Gastrocnemius medialis (tissue), 4 donors: ENCODE measurements around the gene SLC35E1. TPM values are rescaled to one million over a fixed set of nuclear protein-coding genes. Genes with fewer than 3 reads are reported as not detected.

Experiments used
- ATAC-seq, 2 donors: fragments of 150-250 bp; one replicate each; pipeline ENCODE4 v1.9.1; 2016
- DNase-seq, 2 donors: peaks; one replicate each; pipeline ENCODE4 v3.0.0-alpha.2; 2019
- H3K27ac ChIP-seq, 4 donors: fragments of 200-600 bp; sonication (generic); 1 replicate in 1 of 4; 2 replicates in 3 of 4; pipeline ENCODE4 v1.5.1; 2016 to 2018; ENCODE audit warnings: mild to moderate bottlenecking in 2 of 4, moderate library complexity in 1 of 4
- H3K27me3 ChIP-seq, 3 donors: fragments of 200-600 bp; sonication (generic) in 2 of 3; 1 replicate in 1 of 3; 2 replicates in 2 of 3; pipeline versions ENCODE4 v1.5.1 to v1.6.0; 2016 to 2019; ENCODE audit warnings: mild to moderate bottlenecking in 1 of 3, moderate library complexity in 1 of 3
- H3K36me3 ChIP-seq, 2 donors: fragments of 200-600 bp; sonication (generic) in 1 of 2; one replicate each; pipeline ENCODE4 v1.5.1; 2017 to 2018
- H3K4me1 ChIP-seq, 2 donors: fragments of 200-600 bp; sonication (generic) in 1 of 2; one replicate each; pipeline ENCODE4 v1.5.1; 2016 to 2017; ENCODE audit warnings: mild to moderate bottlenecking in 2 of 2
- H3K4me3 ChIP-seq, 4 donors: fragments of 200-600 bp; sonication (generic) in 3 of 4; 1 replicate in 1 of 4; 2 replicates in 3 of 4; pipeline ENCODE4 v1.5.1; 2016 to 2019; ENCODE audit warnings: mild to moderate bottlenecking in 2 of 4
- H3K9me3 ChIP-seq, 3 donors: fragments of 200-600 bp; sonication (generic) in 2 of 3; 1 replicate in 1 of 3; 2 replicates in 2 of 3; pipeline ENCODE4 v1.5.1; 2016 to 2019
- POLR2A ChIP-seq, 2 donors: fragments of 450-650 bp; IDR thresholded peaks; one replicate each; pipeline ENCODE4 v1.6.1; 2017; ENCODE audit warnings: antibody characterized with exemption in 2 of 2, mild to moderate bottlenecking in 2 of 2, moderate library complexity in 2 of 2
- in situ Hi-C, 4 donors: fragments of 200-750 bp; cut with MboI; loops; one replicate each; pipeline versions ENCODE4 v1.15.0 to v1.8.0; 2017; ENCODE audit warnings: low sequenced_read_pairs in 4 of 4
- intact Hi-C: fragments of 100-400 bp; cut with DNase I; formaldehyde crosslinking; loops from one replicate; pipeline ENCODE4 v1.15.1; 2023; ENCODE audit warnings: low total_unique reads
- total RNA-seq, 4 donors: library from RNA; depleted of rRNA; stranded (reverse); fragments of >200 nt; gene quantifications; one replicate each; pipeline versions ENCODE4 v1.1.0 to v1.2.3, GENCODE V29; 2016
- TF ChIP-seq, protein P1 (sequence below), 5 experiments: fragments of 450-650 bp in 3 of 5; fragments of 200-600 bp in 2 of 5; sonication (generic) in 2 of 5; IDR thresholded peaks in 4 of 5; conservative IDR thresholded peaks in 1 of 5; 1 replicate in 4 of 5; 2 replicates in 1 of 5; pipeline ENCODE4 v1.5.1; 2016 to 2019; ENCODE audit warnings: antibody characterized with exemption in 5 of 5, mild to moderate bottlenecking in 3 of 5, moderate library complexity in 3 of 5

Gene SLC35E1
- total RNA-seq, 4 donors from 2014 or later = 24.1 to 60.3 (median 40.1) TPM

DNA sequence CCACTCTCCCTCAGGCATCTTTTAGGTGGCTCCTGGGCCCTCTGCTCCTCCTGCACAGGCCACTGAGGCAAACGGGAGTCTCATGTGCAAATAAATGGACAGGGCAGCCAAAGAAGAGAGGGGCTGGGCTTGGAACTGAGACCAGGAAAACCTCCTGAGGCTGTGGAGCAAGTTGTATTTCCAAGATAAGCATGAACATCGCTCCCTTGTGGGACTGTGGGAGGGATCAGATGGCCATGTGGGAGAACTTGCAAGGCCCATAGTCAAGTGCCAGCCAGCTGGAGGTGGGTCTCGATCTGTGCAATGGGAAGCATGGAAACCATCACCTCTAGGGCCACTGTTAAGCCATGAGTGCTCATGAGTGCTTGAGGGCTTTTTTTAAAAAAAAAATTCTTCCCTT lies 30.9 kb upstream of the SLC35E1 start:
- in situ Hi-C loops = no loop called here

DNA sequence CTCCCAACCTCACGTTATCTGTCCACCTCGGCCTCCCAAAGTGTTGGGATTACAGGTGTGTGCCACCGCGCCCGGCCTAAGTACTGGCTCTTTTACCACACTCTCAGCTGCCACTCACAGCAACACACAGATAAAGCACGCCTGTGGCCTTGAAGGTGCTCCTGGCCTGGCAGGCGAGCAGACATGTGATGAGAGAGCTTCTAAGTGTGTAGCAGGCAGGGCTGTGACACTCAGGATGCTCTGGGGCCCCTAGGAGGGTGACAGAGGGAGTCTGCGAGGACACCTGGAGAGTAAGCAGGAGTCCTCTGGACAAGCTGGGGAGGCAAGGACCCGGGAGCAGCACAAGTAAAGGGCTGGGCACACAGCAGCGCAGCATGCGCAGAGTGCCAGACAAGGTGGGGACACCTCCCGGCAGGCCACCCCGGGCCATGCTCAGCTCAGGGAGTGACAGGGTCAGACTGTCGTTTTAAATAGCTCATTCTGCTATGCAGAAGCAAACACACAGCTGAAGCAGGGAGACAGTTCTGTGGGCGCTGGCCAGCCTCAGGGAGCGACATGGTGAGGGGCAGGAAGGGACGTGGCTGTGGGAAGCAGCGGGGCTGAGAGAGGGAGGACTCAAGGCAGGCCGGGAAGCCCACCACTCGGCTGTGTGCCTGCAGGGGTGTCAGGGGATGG lies 29.3 kb upstream of the SLC35E1 start:
- TF ChIP-seq, protein P1, sequence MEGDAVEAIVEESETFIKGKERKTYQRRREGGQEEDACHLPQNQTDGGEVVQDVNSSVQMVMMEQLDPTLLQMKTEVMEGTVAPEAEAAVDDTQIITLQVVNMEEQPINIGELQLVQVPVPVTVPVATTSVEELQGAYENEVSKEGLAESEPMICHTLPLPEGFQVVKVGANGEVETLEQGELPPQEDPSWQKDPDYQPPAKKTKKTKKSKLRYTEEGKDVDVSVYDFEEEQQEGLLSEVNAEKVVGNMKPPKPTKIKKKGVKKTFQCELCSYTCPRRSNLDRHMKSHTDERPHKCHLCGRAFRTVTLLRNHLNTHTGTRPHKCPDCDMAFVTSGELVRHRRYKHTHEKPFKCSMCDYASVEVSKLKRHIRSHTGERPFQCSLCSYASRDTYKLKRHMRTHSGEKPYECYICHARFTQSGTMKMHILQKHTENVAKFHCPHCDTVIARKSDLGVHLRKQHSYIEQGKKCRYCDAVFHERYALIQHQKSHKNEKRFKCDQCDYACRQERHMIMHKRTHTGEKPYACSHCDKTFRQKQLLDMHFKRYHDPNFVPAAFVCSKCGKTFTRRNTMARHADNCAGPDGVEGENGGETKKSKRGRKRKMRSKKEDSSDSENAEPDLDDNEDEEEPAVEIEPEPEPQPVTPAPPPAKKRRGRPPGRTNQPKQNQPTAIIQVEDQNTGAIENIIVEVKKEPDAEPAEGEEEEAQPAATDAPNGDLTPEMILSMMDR (IDR thresholded peaks at IDR 0.05 in 4 of 5, conservative IDR thresholded peaks at IDR 0.05 in 1 of 5) = no peak
- no peak for TF ChIP-seq POLR2A (IDR thresholded peaks at IDR 0.05)
- H3K27me3 ChIP-seq = no peaks in the 10 kb centered on the region
- peaks cover 58 to 74% of the 10 kb centered on the region in 2 donors for H3K4me1 ChIP-seq
- peak overlapping the region in 2 of 4 donors; percentile 20 to 44 for H3K27ac ChIP-seq
- H3K4me3 ChIP-seq = no peak overlapping the region
- DNase-seq = no peak
- in situ Hi-C loops = no loop called here
- H3K9me3 ChIP-seq = no peaks in the 10 kb centered on the region
- intact Hi-C loops = loop anchor here (10.0 kb wide), 1 partner anchor 223 kb away; the partner anchor contains the start of gene SIN3B
- H3K36me3 ChIP-seq = no peaks in the 10 kb centered on the region
- ATAC-seq = no peak

More for the DNA sequence above, 30.9 kb upstream of the SLC35E1 start:
- intact Hi-C loops = loop anchor here (10.0 kb wide), 1 partner anchor 222 kb away; the partner anchor contains the start of gene SIN3B
- H3K4me3 ChIP-seq = no peak overlapping the region
- DNase-seq = no peak
- peaks cover 71 to 76% of the 10 kb centered on the region in 2 donors for H3K4me1 ChIP-seq
- TF ChIP-seq, protein P1 (IDR thresholded peaks at IDR 0.05 in 4 of 5, conservative IDR thresholded peaks at IDR 0.05 in 1 of 5) = no peak
- TF ChIP-seq POLR2A (IDR thresholded peaks at IDR 0.05) = no peak
- ATAC-seq = no peak
- H3K36me3 ChIP-seq = no peaks in the 10 kb centered on the region
- H3K27me3 ChIP-seq = no peaks in the 10 kb centered on the region
- no peak overlapping the region for H3K27ac ChIP-seq
- H3K9me3 ChIP-seq = no peaks in the 10 kb centered on the region

DNA sequence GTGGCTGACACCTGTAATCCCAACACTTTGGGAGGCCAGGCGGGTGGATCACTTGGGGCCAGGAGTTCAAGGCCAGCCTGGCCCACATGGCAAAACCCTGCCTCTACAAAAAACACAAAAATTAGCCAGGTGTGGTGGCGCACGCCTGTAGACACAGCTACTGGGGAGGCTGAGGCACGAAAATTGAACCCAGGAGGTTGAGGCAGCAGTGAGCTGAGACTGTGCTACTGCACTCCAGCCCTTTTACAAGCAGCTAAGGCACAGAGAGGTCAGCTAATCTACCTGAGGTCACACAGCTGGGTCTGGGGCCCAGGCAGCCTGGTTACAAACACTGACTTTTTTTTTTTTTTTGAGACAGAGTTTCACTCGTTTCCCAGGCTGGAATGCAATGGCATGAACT lies 28.6 kb upstream of the SLC35E1 start:
- in situ Hi-C loops (no loop called here), intact Hi-C loops (loop anchor here (10.0 kb wide), 1 partner anchor 224 kb away; the partner anchor contains the start of gene SIN3B)
- H3K27ac ChIP-seq = no peak overlapping the region
- no peaks in the 10 kb centered on the region for H3K36me3 ChIP-seq
- peaks cover 54 to 70% of the 10 kb centered on the region in 2 donors for H3K4me1 ChIP-seq
- DNase-seq = no peak
- no peaks in the 10 kb centered on the region for H3K9me3 ChIP-seq
- no peaks in the 10 kb centered on the region for H3K27me3 ChIP-seq
- H3K4me3 ChIP-seq = no peak overlapping the region
- ATAC-seq = no peak
- TF ChIP-seq, protein P1 (IDR thresholded peaks at IDR 0.05 in 4 of 5, conservative IDR thresholded peaks at IDR 0.05 in 1 of 5) = no peak
- TF ChIP-seq POLR2A (IDR thresholded peaks at IDR 0.05) = no peak

DNA sequence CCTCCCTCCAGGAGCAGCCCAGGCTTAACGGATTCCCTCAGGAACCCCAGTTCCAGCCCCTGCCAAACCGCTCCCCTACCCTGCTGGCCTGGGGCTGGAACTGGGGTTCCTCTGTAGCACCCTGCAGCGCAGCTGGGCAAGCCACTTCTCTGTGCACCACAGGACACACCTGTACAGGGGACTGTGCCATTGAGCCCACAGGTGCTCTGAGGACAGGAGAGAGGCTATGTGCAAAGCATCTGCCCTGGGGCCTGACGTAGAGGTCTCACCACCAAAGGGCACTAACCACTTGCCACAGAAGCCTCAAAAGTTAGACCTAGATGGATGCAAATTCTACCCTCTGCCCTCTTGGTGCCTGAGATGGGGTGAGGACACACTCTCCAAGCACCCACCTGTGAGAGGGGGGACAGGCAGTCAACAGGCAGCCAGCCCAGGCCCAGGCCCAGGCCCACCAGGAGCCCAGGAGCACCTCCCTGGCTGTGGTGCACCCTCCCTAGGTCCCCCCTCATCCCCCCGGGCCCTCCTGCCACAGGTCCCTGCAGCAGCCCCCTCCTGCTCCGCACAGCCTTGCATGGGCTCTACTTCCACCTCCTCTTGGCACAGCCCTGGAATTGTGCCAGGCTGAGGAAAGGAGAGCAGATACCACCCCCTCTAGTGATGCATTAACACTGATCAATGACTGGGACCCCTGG lies 27.6 kb upstream of the SLC35E1 start:
- no peaks in the 10 kb centered on the region for H3K9me3 ChIP-seq
- DNase-seq (no peak), ATAC-seq (no peak)
- no peaks in the 10 kb centered on the region for H3K36me3 ChIP-seq
- no peaks in the 10 kb centered on the region for H3K27me3 ChIP-seq
- TF ChIP-seq POLR2A (IDR thresholded peaks at IDR 0.05) = no peak
- TF ChIP-seq, protein P1 (IDR thresholded peaks at IDR 0.05 in 4 of 5, conservative IDR thresholded peaks at IDR 0.05 in 1 of 5) = no peak
- in situ Hi-C loops = no loop called here
- intact Hi-C loops = loop anchor here (10.0 kb wide), 1 partner anchor 225 kb away; the partner anchor contains the start of gene SIN3B
- H3K27ac ChIP-seq = no peak overlapping the region
- H3K4me1 ChIP-seq = peaks cover 53 to 69% of the 10 kb centered on the region in 2 donors
- no peak overlapping the region for H3K4me3 ChIP-seq
